Left lobe of liver (tissue), 2 donors: ENCODE data around the gene IRS2. TPM values are rescaled to one million over a fixed set of nuclear protein-coding genes. Genes with fewer than 3 reads are reported as not detected.
"Not testable (repeated sequence)": the region's sequence is repeated elsewhere in the genome, so short reads cannot be mapped to it uniquely, and the experiment has no call there.

Experiments used
- ATAC-seq: fragments of 200-7000 bp; cut with Tn5 transposase; one replicate; pipeline ENCODE4 v1.9.1; 2020; ENCODE audit warnings: mild to moderate bottlenecking, moderate library complexity
- DNase-seq: peaks from one replicate; pipeline ENCODE4 v3.0.0-alpha.2; 2020; ENCODE audit warnings: low spot score
- total RNA-seq: library from RNA; stranded (reverse); gene quantifications from one replicate; pipeline ENCODE4 v1.2.1, GENCODE V29; 2021
- donor health status: DM: no; HTN: no; CAD: no; lungs with moderate emphysema.
- donor health status: DM: no; HTN: yes; CAD: no.

Gene IRS2
- total RNA-seq, 1 donor from 2014 or later, result 13.1 TPM

GRCh38 chr13:109735436-109735966, 50.9 kb downstream of the IRS2 start:
- no peak for DNase-seq
- ATAC-seq, result no peak

- no peak for ATAC-seq
Observed at GRCh38 chr13:109734002-109734785, 52.2 kb downstream of the IRS2 start.

GRCh38 chr13:109733550-109733949, 52.8 kb downstream of the IRS2 start:
- ATAC-seq, result no peak
- DNase-seq, result no peak

More at GRCh38 chr13:109734002-109734785, 52.2 kb downstream of the IRS2 start:
- DNase-seq, result no peak

- DNase-seq, ATAC-seq: not testable (repeated sequence)
Observed at GRCh38 chr13:109732470-109733170, 53.8 kb downstream of the IRS2 start.

GRCh38 chr13:109730812-109731335, 55.5 kb downstream of the IRS2 start:
- ATAC-seq (no peak), DNase-seq (no peak)

- DNase-seq (no peak), ATAC-seq (no peak)
Observed at GRCh38 chr13:109728791-109729731, 57.3 kb downstream of the IRS2 start.

- ATAC-seq (no peak), DNase-seq (no peak)
Observed at GRCh38 chr13:109728061-109728460, 58.3 kb downstream of the IRS2 start.

GRCh38 chr13:109727251-109727650, 59.1 kb downstream of the IRS2 start:
- no peak for DNase-seq
- ATAC-seq, result peak; percentile 40

GRCh38 chr13:109725995-109726637, 60.3 kb downstream of the IRS2 start:
- DNase-seq (no peak), ATAC-seq (no peak)

- ATAC-seq, result no peak
- no peak for DNase-seq
Observed at GRCh38 chr13:109725297-109725696, 61.1 kb downstream of the IRS2 start.

- ATAC-seq (peak; percentile 49), DNase-seq (no peak)
Observed at GRCh38 chr13:109724603-109725002, 61.8 kb downstream of the IRS2 start.

GRCh38 chr13:109723046-109723445, 63.3 kb downstream of the IRS2 start:
- no peak for DNase-seq
- ATAC-seq, result peak; percentile 18

- no peak for ATAC-seq
- no peak for DNase-seq
Observed at GRCh38 chr13:109722068-109722467, 64.3 kb downstream of the IRS2 start.

GRCh38 chr13:109720758-109721184, 65.6 kb downstream of the IRS2 start:
- ATAC-seq, result peak; percentile 65
- peak; percentile 83 for DNase-seq

- DNase-seq (no peak), ATAC-seq (peak; percentile 28)
Observed at GRCh38 chr13:109719962-109720646, 66.3 kb downstream of the IRS2 start.

- DNase-seq, result no peak
- ATAC-seq, result no peak
Observed at GRCh38 chr13:109718726-109719125, 67.7 kb downstream of the IRS2 start.

- DNase-seq (no peak), ATAC-seq (no peak)
Observed at GRCh38 chr13:109717686-109718085, 68.7 kb downstream of the IRS2 start.

- ATAC-seq, result peak; percentile 69
- DNase-seq, result peak; percentile 91
Observed at GRCh38 chr13:109715902-109716301, 70.5 kb downstream of the IRS2 start.

- ATAC-seq (no peak), DNase-seq (no peak)
Observed at GRCh38 chr13:109713681-109714080, 72.7 kb downstream of the IRS2 start.
